Measurements from ENCODE around the gene BARD1. TPM values are rescaled to one million over a fixed set of nuclear protein-coding genes. Genes with fewer than 3 reads are reported as not detected.

The BARD1 gene
- total and polyA plus RNA-seq, 2 donors (not counting 1 experiment from before 2014, with no cell fraction given): 4.3 to 20.7 TPM

- no peak for DNase-seq
- Histone ChIP-seq H3K4me2 (replicated peaks; ENCODE audit: low read depth, low read length, poor library complexity, severe bottlenecking) (no peak overlapping the region), H3K9ac (ENCODE audit: low read length) (no peak overlapping the region), H3K9me3 (ENCODE audit: control extremely low read depth in 1 of 3, control insufficient read depth in 2 of 3, insufficient read depth in 1 of 3, low read length in 2 of 3) (no peaks in the 10 kb centered on the region), H2AFZ (ENCODE audit: insufficient read depth, low read depth, low read length, poor library complexity, severe bottlenecking) (no peak overlapping the region), H4K20me1 (ENCODE audit: control insufficient read depth, insufficient read depth, low read length, poor library complexity, severe bottlenecking) (no peaks in the 10 kb centered on the region), H3K79me2 (ENCODE audit: control insufficient read depth, insufficient read depth, low read length) (no peaks in the 10 kb centered on the region), H3K27ac (ENCODE audit: low read length in 2 of 2) (no peak overlapping the region), H3K4me3 (ENCODE audit: control extremely low read depth in 1 of 5, extremely low read depth in 1 of 5, insufficient read depth in 1 of 5, low read depth in 2 of 5, low read length in 4 of 5) (no peak overlapping the region), H3K36me3 (replicated peaks in 1 of 2; ENCODE audit: control extremely low read depth in 1 of 2, control insufficient read depth in 1 of 2, extremely low read depth in 1 of 2, insufficient read depth in 2 of 2, low read length in 1 of 2) (peaks cover 5 to 23% of the 10 kb centered on the region in 2 experiments), H3K4me1 (ENCODE audit: control insufficient read depth in 2 of 2, insufficient read depth in 2 of 2, low read length in 2 of 2) (no peaks in the 10 kb centered on the region), H3K27me3 (replicated peaks in 1 of 4; ENCODE audit: control extremely low read depth in 1 of 4, control insufficient read depth in 3 of 4, insufficient read depth in 4 of 4, low read length in 3 of 4) (no peaks in the 10 kb centered on the region)
- Mint-ChIP-seq H3K9me3 (ENCODE audit: insufficient read depth) (no peaks in the 10 kb centered on the region), H3K27me3 (no peaks in the 10 kb centered on the region), H3K4me3 (no peak overlapping the region), H3K4me1 (no peaks in the 10 kb centered on the region), H3K27ac (no peak overlapping the region)
- 88% methylated on average over 1 of the region's 3 CpGs for WGBS (ENCODE audit: insufficient coverage)
- POLR2A ChIA-PET: no interaction called here
- CTCF ChIA-PET: no interaction called here
- no peak for TF ChIP-seq EZH2 (IDR thresholded peaks at IDR 0.05; ENCODE audit: borderline replicate concordance, insufficient read depth, low read depth, low read length, poor library complexity, severe bottlenecking)
- TF ChIP-seq CTCF (IDR thresholded peaks at IDR 0.05): no peak
- ATAC-seq (ENCODE audit: low read depth): no peak
- intact Hi-C loops (cut with micrococcal nuclease): no loop called here
Observed at GRCh38 chr2:214730800-214731407, 78.6 kb downstream of the BARD1 start.

GRCh38 chr2:214730248-214730647 is 79.2 kb downstream of the BARD1 start:
- H3K4me3 ChIP-seq (ENCODE audit: control extremely low read depth in 1 of 5, extremely low read depth in 1 of 5, insufficient read depth in 1 of 5, low read depth in 2 of 5, low read length in 4 of 5): no peak overlapping the region
- peaks cover 5 to 23% of the 10 kb centered on the region in 2 experiments for H3K36me3 ChIP-seq (replicated peaks in 1 of 2; ENCODE audit: control extremely low read depth in 1 of 2, control insufficient read depth in 1 of 2, extremely low read depth in 1 of 2, insufficient read depth in 2 of 2, low read length in 1 of 2)
- H3K9me3 Mint-ChIP-seq (ENCODE audit: insufficient read depth): no peaks in the 10 kb centered on the region
- no peaks in the 10 kb centered on the region for H3K4me1 Mint-ChIP-seq
- no peak overlapping the region for H3K4me3 Mint-ChIP-seq
- H3K4me2 ChIP-seq (replicated peaks; ENCODE audit: low read depth, low read length, poor library complexity, severe bottlenecking): no peak overlapping the region
- TF ChIP-seq CTCF (IDR thresholded peaks at IDR 0.05): no peak
- TF ChIP-seq EZH2 (IDR thresholded peaks at IDR 0.05; ENCODE audit: borderline replicate concordance, insufficient read depth, low read depth, low read length, poor library complexity, severe bottlenecking): no peak
- no peaks in the 10 kb centered on the region for H3K27me3 Mint-ChIP-seq
- no peak for DNase-seq
- H3K27me3 ChIP-seq (replicated peaks in 1 of 4; ENCODE audit: control extremely low read depth in 1 of 4, control insufficient read depth in 3 of 4, insufficient read depth in 4 of 4, low read length in 3 of 4): no peaks in the 10 kb centered on the region
- no peaks in the 10 kb centered on the region for H3K4me1 ChIP-seq (ENCODE audit: control insufficient read depth in 2 of 2, insufficient read depth in 2 of 2, low read length in 2 of 2)
- WGBS (ENCODE audit: insufficient coverage): 100% methylated on average over 1 of the region's 3 CpGs
- no peaks in the 10 kb centered on the region for H3K9me3 ChIP-seq (ENCODE audit: control extremely low read depth in 1 of 3, control insufficient read depth in 2 of 3, insufficient read depth in 1 of 3, low read length in 2 of 3)
- ChIA-PET POLR2A (no interaction called here), CTCF (no interaction called here)
- H3K27ac Mint-ChIP-seq: no peak overlapping the region
- no peak for ATAC-seq (ENCODE audit: low read depth)
- no peak overlapping the region for H3K27ac ChIP-seq (ENCODE audit: low read length in 2 of 2)
- no peak overlapping the region for H3K9ac ChIP-seq (ENCODE audit: low read length)
- intact Hi-C loops (cut with micrococcal nuclease): no loop called here
- H3K79me2 ChIP-seq (ENCODE audit: control insufficient read depth, insufficient read depth, low read length): no peaks in the 10 kb centered on the region
- H2AFZ ChIP-seq (ENCODE audit: insufficient read depth, low read depth, low read length, poor library complexity, severe bottlenecking): no peak overlapping the region
- H4K20me1 ChIP-seq (ENCODE audit: control insufficient read depth, insufficient read depth, low read length, poor library complexity, severe bottlenecking): no peaks in the 10 kb centered on the region
